Measurements from ENCODE around the gene CDKAL1.
"Not testable (repeated sequence)": the region's sequence is repeated elsewhere in the genome, so short reads cannot be mapped to it uniquely, and the experiment has no call there.

The CDKAL1 gene

DNA sequence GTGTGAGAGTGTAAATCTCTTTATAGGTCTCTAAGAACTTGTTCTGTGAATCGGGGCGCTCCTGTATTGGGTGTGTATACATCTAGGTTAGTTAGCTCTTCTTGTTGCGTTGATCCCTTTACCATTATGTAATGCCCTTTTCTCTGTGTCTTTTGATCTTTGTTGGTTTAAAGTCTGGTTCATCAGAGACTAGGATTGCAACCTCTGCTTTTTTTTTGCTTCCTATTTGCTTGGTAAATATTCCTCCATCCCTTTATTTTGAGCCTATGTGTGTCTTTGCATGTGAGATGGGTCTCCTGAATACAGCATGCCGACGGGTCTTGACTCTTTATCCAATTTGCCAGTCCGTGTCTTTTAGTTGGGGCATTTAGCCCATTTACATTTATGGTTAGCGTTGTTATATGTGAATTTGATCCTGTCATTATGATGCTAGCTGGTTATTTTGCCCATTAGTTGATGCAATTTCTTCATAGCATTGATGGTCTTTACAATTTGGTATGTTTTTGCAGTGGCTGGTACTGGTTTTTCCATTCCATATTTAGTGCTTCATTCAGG is 60.1 kb downstream of the CDKAL1 start:
- DNase-seq (ENCODE audit: low spot score) = not testable (repeated sequence)

DNA sequence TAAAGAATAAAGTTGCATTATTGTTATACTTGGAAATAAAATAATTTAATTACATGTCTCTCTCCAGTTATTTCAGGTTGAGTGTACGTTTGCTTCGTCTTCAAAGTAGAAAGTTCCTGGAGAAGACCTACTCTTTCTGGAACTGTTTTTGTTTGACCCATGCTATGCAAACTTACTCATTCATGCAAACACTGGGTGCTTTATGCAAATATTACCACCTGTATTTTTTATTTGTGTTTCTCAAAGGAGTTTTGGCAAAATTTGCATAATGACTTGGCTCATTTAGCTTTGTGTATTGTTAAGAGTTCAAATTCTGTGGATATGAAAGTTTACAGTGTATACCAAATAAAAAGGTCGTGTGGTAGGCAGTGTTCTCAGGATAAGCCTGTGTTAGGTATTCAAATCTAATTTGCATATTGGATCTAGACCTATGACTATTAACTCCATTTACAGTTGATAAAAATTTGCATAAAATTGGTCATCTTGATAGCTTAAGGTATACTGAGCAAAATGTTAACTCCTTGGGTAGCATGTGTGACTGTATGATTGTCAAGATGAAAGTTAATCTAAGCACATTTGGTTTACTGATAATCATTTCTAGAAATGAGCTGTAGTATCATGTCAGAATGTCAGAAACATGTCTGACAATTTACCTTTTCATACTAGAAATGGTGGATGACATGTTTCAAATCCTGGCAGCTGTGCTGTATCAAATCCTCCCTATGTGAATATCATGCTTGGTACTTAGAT is 65.2 kb downstream of the CDKAL1 start:
- DNase-seq (ENCODE audit: low spot score) = no peak

DNA sequence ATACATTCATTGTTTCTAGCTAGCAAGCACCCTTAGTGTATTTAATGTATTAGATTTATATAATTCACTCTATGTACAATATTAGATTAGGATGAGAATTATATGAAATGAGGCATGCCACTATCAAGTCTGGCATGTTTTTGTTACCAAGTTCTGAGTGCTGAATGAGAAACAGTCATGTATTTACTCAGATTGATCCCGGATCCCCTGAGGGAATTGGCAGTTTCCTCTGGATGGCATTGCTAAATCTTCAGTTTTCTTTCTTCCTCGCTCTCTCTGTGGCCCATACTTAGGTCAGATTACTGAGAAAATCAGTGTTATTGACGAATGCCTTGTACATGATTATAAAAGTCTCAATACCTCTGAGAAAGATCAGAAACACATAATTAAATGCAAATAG is 66.6 kb downstream of the CDKAL1 start:
- no peak for DNase-seq (ENCODE audit: low spot score)

DNA sequence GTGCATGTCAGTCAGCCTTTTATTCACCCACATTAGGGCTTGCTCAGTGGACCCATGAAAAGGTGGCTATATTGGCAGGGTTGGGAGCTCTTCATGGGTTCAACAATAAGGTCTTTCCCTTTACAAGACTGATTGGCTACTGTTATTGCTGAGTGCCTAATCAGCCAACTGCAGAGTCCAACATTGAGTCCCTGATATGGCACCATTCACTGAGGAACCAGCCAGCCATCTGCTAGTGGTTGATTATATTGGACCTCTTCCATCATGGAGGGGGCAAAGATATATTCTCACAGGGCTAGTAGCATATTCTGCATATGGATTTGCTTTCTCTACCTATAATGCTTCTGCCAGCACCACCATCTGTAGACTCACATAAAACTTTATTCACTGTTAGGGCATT is 69.9 kb downstream of the CDKAL1 start:
- no peak for DNase-seq (ENCODE audit: low spot score)

DNA sequence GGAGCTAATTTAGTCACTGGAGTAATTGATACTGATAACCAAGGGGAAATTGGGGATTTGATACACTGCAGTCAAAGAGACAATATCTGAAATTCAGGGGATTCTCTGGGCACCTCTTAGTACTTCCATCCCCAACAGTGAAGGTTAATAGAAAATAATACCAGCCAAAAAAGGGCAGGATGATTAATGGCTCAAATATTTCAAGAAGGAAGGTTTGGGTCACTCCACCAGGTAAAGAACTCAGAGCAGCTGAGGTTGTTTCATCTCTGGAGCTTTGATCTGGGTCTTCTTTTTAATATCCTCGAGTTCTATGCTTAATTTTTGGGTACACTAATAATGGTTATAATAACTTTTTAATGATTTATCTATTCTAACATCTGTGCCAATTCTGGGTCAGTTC is 70.8 kb downstream of the CDKAL1 start:
- DNase-seq (ENCODE audit: low spot score) = no peak

DNA sequence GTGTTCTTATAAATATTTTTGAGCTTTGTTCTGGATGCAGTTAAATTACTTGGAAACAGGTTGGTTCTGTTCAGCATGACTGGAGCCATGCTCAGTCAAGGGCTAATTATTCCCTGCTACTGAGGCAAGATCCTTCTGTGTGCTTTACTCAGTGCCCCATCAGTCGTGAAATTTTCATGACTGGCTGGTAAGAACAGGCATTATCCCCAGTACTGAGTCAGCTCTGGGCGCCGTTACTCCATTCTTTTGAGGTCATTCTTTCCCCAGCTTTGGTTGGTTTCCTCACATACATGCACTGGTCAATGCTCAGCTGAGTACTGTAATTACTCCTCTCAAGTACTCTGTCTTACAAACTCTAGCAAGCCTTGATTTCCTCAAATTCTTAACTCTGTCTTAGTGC is 71.3 kb downstream of the CDKAL1 start:
- no peak for DNase-seq (ENCODE audit: low spot score)

DNA sequence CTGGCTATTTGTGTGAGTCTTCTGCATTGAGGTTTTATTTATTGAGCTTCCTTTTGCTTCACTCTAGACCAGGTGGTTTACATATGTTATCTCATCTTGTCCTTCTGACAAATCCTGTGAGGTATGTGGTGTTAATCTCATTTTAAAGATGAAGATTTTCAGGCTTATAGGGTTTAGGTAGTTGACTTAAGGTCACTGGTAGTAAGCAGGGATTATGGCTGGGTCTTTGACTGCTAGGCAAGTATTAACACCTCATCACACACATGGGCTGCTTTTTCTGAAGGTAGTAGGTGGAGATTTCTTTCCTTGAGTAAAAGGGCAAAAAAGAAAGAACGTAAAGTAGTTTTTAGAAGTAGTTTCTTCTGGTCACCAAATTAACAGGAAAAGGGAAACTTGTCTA is 72.6 kb downstream of the CDKAL1 start:
- no peak for DNase-seq (ENCODE audit: low spot score)

DNA sequence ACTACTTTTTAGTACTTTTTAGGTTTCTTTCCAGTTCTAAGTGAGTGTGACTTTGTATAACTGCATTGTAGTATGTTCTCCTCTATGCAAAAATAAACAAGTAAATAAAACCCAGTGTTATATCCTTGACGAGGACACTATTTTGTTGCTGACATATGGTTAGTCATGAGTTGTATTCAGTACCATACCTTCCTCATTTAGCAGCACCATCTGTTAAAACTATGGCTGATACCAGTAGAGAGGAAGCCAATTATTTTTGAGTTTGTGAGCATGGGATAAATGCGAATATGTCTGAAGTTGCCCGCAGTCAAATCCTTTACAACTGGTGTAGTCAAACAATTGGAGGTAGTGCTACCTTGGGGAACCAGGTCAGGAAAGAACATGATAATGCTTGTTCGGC is 74.1 kb downstream of the CDKAL1 start:
- DNase-seq (ENCODE audit: low spot score) = no peak

DNA sequence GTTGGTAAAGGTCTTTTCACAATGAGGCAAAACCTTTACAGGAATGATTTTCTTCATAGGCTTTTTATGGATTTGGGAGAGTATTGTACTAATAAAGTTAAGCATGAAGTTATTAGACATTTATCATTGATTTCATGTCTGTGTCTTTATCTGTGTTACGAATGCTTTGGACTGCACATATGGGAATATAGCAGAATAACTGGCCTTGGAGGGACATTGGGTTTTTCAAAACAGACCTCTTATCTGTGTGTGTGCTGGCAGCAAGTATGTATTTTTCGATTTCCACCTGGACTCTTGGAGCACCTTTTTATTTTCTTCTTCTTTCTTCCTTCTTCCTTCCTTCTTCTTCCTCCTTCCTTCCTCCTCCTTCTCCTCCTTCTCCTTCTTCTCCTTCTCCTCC is 74.6 kb downstream of the CDKAL1 start:
- DNase-seq (ENCODE audit: low spot score) = no peak

DNA sequence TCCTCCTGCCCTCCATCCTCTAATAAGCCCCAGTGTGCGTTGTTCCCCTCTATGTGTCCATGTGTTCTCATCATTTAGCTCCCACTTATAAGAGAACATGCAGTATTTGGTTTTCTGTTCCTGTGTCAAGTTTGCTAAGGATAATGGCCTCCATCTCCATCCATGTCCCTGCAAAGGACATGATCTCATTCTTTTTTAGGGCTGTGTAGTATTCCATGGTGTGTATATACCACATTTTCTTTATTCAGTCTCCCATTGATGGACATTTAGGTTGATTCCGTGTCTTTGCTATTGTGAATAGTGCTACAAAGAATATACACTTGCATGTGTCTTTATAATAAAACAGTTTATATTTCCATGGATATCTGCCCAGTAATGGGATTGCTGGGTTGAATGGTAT is 75.7 kb downstream of the CDKAL1 start:
- not testable (repeated sequence) for DNase-seq (ENCODE audit: low spot score)

DNA sequence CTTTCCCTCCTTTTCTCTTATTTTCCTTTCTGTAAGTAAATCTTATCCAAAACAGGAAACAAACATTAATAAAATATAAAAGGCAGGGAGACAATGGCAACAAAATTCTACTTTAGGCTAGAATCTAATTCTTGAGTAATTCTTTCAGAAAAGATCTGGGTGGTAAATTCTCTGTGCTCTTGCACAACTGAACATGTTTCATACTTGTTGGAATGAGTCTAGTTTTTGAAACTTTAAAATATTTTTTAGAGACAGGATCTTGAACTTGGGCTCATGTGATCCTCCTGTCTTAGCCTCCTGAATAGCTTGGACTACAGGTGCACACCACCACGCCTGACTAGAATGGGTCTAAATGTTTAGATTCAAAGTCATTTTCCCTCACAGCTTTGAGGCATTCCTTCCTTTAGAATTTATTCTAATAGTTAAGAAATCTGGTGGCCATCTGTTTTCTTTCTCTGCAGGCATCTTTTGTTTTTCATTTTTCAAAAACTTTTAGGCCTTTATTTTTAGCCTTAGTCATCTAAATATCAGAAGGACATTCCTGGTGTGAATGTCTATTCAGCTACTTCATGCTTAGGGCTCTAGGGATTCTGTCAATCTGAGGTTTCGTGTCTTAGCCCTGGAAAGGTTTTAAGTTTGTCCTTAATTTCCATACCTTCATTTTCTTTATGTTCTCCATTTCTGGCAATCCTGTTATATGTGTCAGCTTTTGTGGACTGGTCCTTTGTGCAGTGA is 76.5 kb downstream of the CDKAL1 start:
- DNase-seq (ENCODE audit: low spot score) = no peak

DNA sequence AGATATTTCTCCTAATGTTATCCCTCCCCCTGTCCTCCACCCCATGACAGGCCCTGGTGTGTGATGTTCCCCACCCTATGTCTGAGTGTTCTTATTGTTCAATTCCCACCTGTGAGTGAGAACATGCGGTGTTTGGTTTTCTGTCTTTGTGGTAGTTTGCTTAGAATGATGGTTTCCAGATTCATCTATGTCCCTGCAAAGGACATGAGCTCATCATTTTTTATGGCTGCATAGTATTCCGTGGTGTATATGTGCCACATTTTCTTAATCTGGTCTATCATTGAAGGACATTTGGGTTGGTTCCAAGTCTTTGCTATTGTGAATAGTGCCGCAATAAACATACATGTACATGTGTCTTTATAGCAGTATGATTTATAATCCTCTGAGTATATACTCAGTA is 83.3 kb downstream of the CDKAL1 start:
- DNase-seq (ENCODE audit: low spot score) = not testable (repeated sequence)

DNA sequence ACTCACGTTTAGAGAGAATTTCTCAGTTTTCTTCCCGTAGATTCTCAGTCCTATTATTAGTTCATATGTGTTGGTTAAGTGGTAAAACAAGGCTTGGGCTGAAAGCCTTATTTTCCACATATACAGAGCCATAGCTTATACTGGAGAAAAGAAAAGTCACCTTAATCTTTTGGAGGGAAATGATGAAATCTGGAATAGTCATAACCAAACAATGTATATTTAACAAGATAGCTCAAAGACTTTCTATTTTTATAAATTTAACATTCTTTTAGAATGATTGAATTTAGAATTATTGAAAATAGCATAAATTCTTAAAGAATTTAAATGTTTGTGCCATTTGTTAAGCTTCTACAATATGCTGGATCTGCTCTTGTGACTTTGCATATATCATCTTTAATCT is 85.8 kb downstream of the CDKAL1 start:
- no peak for DNase-seq (ENCODE audit: low spot score)

DNA sequence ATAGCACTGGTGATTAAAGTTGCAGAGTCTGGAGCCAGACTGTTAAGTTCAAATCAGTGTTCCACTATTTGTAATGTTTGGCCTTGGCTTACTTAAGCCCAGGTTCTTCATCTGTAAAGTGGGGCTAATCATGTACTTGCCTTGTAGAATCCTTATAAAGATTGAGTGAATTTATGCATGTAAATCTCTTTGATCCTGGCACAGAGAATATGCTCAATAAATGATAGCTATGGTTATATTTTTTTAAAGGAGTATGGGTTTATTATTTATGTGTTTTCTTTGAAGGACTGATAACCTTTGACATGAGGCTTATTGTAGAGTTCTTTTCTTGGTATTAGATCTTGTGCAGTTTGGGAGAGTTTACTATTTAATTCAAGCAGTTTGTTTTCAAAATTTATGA is 89.5 kb downstream of the CDKAL1 start:
- DNase-seq (ENCODE audit: low spot score) = no peak

DNA sequence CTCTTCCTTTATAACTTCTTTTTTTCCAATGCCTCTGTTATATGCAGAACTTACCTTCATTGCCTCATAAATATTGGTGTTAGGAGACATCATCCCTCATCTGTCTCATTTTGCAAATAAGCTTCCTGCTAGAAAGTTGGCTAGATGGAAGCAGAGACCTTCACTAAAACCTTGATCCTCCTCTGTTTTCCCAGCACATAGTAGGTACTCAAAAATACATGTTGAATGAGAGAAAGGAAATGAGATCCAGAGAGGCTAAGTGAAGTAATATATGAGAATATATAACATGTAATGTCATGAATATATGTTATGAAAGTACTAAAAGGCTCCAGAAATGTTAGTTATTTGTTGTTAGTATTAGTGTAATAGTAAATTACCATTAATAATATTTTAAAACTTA is 91.9 kb downstream of the CDKAL1 start:
- DNase-seq (ENCODE audit: low spot score) = no peak

DNA sequence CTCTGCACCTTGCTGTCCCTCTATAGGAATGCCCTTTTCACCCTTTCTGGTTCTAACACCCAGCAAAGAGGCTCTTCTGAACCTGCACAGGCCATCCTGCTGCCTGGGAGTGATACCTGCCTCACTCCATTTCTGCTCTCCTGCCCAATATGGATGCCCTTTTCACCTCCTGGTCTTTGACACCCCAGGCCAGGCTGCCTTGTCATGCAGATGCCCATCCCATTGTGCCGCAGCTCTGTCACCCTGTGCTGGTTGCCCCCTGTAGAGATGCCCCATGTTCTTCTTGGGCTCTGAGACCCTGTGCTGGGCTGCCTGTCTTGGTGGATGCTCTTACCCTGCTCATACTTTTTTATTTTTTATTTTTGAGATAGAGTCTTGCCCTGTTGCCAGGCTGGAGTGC is 95.3 kb downstream of the CDKAL1 start:
- DNase-seq (ENCODE audit: low spot score) = no peak

DNA sequence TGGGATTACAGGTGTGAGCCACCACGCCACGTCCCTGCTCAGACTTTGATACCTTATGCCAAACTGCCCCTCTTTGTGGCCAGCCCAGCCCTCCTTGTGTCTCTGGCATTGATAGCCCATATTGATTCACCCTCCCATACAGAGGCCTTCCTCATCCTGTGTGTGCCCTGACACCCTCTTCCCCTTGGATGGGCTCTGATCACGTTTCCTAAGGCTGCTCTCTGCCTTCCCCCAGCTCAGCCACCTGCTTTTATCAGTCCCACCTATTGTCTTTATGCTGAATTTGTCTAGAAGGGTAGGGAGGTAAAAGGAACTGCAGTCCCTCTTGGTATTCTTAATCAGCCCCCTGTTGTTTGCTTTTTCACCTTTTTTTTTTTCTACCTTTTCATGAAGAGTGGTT is 95.9 kb downstream of the CDKAL1 start:
- no peak for DNase-seq (ENCODE audit: low spot score)

DNA sequence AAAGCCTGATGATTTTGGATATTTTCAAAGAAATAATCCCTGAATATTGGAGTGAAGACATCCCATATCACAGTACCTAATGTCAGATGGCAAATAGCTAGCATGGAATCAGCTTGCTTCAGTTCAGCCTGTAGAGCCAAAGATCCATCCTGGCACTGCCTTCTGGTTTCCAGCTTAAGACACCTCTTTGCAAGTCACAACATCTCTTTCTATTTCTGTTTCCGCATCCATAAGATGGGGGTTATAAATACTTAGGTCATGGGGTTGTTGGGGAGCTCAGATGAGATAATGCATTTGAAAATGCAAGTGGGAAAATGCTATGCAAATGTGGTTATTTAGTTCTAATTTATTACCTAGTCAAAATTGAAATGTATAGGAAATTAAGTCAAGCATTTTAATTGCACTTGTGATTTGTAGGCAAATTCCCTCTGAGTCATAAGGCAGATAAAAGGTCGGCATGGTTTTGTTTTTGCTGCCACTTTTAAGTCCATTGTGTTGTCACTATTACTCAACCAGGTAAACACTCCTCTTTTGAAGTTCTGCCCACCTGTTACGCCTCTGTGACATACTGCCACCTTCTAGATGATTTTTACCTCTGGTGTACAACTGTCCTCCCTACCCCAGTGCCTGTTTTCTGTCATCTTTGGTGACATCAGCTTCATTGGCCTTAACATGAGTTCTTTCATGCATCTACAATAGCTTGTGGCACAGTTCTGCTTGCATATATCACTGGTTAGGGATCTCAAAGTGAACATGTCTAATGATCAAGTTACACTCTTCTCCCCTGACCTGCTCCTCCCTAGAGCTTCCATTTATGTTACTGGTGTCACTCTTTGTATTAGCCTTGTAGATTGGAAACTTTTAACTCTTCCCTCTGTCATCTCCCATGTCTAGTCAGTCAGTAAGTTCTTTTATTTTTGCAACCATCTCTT is 96.6 kb downstream of the CDKAL1 start:
- no peak for DNase-seq (ENCODE audit: low spot score)

DNA sequence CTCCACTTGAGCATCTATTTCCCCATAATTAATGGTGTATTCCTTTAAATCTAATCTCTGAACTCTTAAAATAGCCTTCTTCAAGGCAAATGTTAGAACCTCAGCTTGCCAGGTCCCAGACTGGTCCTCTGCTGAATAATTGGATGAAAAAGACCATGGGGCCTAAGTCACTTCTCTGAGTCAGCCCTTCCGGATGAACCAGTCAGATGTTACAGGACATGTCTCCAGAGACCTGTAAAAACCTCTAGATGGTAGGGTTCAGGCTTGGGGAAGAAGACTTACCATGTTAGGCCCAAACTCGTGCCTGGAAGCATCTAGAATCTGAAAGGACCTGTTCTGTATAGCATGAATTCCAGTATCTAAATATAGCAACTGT is 97.3 kb downstream of the CDKAL1 start:
- no peak for DNase-seq (ENCODE audit: low spot score)

DNA sequence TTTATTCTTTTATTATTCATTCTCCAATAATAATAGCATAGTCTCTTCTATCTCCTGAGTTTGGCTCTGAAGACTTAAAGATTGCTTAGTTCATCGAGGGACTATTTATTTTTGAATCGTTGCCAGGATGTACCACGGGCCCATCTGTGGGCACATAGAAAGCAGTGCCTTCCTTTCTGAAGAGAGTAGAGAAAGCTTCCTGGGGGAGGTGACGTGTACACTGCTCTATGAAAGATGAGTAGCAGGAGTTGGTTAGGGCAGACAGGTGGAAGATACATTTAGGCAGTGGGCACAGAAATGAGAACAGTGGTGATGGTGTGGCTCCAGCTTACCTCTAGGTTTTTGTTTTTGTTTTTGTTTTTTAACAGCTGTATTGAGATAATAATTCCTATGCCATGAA is 98.4 kb downstream of the CDKAL1 start:
- DNase-seq (ENCODE audit: low spot score) = no peak

DNA sequence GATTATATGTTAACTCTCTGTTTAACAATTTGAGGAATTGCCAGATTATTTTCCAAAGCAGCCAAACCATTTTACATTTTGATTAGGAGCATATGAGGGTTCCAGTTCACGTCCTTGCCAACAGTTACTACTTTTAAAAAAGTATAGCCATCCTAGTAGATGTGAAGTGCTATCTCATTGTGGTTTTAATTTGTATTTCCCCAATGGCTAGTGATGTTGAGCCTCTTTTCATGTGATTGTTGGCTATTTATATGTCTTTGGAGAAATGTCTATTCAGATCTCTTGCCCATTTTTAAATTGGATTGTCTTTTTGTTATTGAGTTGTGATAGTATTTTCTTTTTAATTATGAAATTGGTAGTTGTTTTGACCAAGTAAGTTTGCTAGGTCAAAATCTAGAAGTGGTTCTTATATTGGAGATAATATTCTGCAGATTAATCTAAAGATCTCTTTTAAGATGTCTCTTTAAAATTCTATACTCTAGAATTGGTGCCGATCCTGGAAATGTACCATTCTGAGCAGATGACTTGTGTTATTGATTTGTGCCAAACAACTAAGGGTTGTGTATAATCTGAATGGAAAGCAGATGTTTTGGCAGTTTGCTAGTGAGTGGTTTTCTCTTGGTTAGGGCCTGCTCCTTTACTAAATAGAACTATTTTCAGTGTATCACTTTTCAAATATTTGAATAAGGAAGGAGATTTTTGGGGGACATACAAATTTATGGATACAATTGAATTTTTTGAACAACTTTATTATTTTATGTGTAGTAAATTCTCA is 99.5 kb downstream of the CDKAL1 start:
- DNase-seq (ENCODE audit: low spot score) = no peak

DNA sequence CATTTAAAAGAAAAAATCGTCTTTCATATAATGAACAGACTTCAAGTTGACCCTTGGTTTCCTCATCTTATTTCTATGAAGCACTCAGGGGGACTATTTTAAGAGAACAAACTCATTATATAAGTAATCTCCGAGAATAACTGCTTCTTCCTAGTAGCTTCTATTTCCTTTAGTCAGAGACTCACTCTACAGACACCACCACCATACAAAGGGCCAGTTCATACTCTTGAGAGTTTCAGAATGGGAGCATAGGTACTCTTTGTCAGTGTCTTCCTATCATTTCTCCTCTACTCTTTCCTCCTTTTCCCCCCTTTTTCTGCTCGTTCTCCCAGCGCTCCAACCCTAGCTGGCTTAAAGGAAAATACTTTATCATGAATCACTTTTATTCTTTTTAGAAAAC is 104.9 kb downstream of the CDKAL1 start:
- no peak for DNase-seq (ENCODE audit: low spot score)
